SK-N-SH (cell line): ENCODE measurements around the gene RNF214.

Source experiments
- CTCF ChIP-seq: fragments of 200-600 bp; sonication (generic); IDR thresholded peaks from 2 replicates; pipeline ENCODE4 v1.6.1; 2017; ENCODE audit warnings: antibody characterized with exemption, mild to moderate bottlenecking, moderate library complexity
- ELF1 ChIP-seq: IDR thresholded peaks from 2 replicates; pipeline ENCODE4 v1.4.0; 2012
- EZH2phosphoT487 ChIP-seq: fragments of 200-600 bp; sonication (generic); IDR thresholded peaks from 2 replicates; pipeline ENCODE4 v1.6.1; 2017; ENCODE audit warnings: low read depth, mixed run types, mild to moderate bottlenecking, antibody characterized with exemption, moderate library complexity, borderline replicate concordance
- JUND ChIP-seq: IDR thresholded peaks from 2 replicates; pipeline ENCODE4 v1.4.0; 2012
- NRF1 ChIP-seq: IDR thresholded peaks from 2 replicates; pipeline ENCODE4 v1.6.1; 2012; ENCODE audit warnings: low read depth, mild to moderate bottlenecking, low read length
- PBX3 ChIP-seq: IDR thresholded peaks from 2 replicates; pipeline ENCODE4; 2012
- POLR2AphosphoS5 ChIP-seq: IDR thresholded peaks from 2 replicates; pipeline ENCODE4 v1.6.1; 2012; ENCODE audit warnings: low read depth, low read length
- RCOR1 ChIP-seq: fragments of 150-350 bp; IDR thresholded peaks from 2 replicates; pipeline ENCODE4 v1.6.1; 2017; ENCODE audit warnings: antibody characterized with exemption, low read length
- SIN3A ChIP-seq: IDR thresholded peaks from 2 replicates; pipeline ENCODE4 v1.6.1; 2012; ENCODE audit warnings: low read depth, mild to moderate bottlenecking, low read length, moderate library complexity, borderline replicate concordance
- TAF1 ChIP-seq: IDR thresholded peaks from 2 replicates; pipeline ENCODE4 v1.6.1; 2012; ENCODE audit warnings: low read depth, mild to moderate bottlenecking, low read length, moderate library complexity, borderline replicate concordance
- TCF12 ChIP-seq: IDR thresholded peaks from 2 replicates; pipeline ENCODE4 v1.4.0; 2012

GRCh38 chr11:117282956-117283355 is 50.5 kb downstream of the RNF214 start:
- TF ChIP-seq RCOR1, result no peak
- no peak for TF ChIP-seq TAF1
- no peak for TF ChIP-seq CTCF
- no peak for TF ChIP-seq JUND
- TF ChIP-seq SIN3A, result no peak
- no peak for TF ChIP-seq PBX3
- TF ChIP-seq NRF1, result no peak
- no peak for TF ChIP-seq EZH2phosphoT487
- TF ChIP-seq TCF12, result no peak
- no peak for TF ChIP-seq POLR2AphosphoS5
- TF ChIP-seq ELF1, result no peak
